HEK293 (cell line): Measurements from ENCODE around the gene CLCN2.

ENCODE experiments used
- CTCF ChIA-PET: fragments of 350-600 bp; formaldehyde crosslinking; extraction: SDS; loops from one replicate; lab custom pipeline; 2021; ENCODE audit warnings: antibody characterized with exemption; lab: Yijun Ruan, JAX
- POLR2A ChIA-PET: fragments of 300-600 bp; formaldehyde crosslinking; extraction: SDS; loops from one replicate; lab custom pipeline; 2020; ENCODE audit warnings: antibody characterized with exemption, inconsistent platforms; lab: Yijun Ruan, JAX
- H3K27ac ChIP-seq: fragments of 200-500 bp; sonication (Bioruptor generic); 2 replicates; pipeline ENCODE4 v1.5.1; 2014; ENCODE audit warnings: low read depth, low read length, control low read depth, inconsistent platforms; ENCODE audit errors: extremely low read depth
- H3K36me3 ChIP-seq, 2 experiments: fragments of 200-500 bp in 1 of 2; sonication (Bioruptor generic) in 1 of 2; 1 replicate in 1 of 2; 2 replicates in 1 of 2; pipeline ENCODE4 v1.5.1; 2014 to 2017; ENCODE audit warnings: inconsistent platforms in 2 of 2, low read length in 2 of 2; ENCODE audit not compliant: control insufficient read depth in 2 of 2, insufficient read depth in 1 of 2
- H3K4me1 ChIP-seq: fragments of 200-500 bp; sonication (Bioruptor generic); 2 replicates; pipeline ENCODE4 v1.5.1; 2014; ENCODE audit warnings: mild to moderate bottlenecking, low read length, inconsistent platforms; ENCODE audit not compliant: control insufficient read depth, insufficient read depth
- H3K4me3 ChIP-seq: 2 replicates; pipeline ENCODE4 v1.5.1; 2011; ENCODE audit warnings: low read depth, mild to moderate bottlenecking, control low read depth, low read length, moderate library complexity
- H3K9me3 ChIP-seq: fragments of 200-500 bp; sonication (Bioruptor generic); 2 replicates; pipeline ENCODE4 v1.5.1; 2014; ENCODE audit warnings: low read depth, low read length, inconsistent platforms; ENCODE audit not compliant: control insufficient read depth, insufficient read depth
- GFI1B ChIP-seq: fragments of 450-650 bp; formaldehyde crosslinking; IDR thresholded peaks from 2 replicates; pipeline ENCODE4 v1.5.1; 2016; ENCODE audit warnings: missing biosample characterization, missing genetic modification characterization
- GLI2 ChIP-seq: fragments of 450-650 bp; formaldehyde crosslinking; IDR thresholded peaks from 2 replicates; pipeline ENCODE4; 2017; ENCODE audit warnings: missing biosample characterization, missing genetic modification characterization, low read depth, borderline replicate concordance
- HOXC10 ChIP-seq: sonication (generic); formaldehyde crosslinking; IDR thresholded peaks from 2 replicates; pipeline ENCODE4 v1.8.1; 2023; ENCODE audit warnings: mild to moderate bottlenecking, missing genetic modification reagents
- KLF16 ChIP-seq: fragments of 450-650 bp; formaldehyde crosslinking; IDR thresholded peaks from 2 replicates; pipeline ENCODE4 v1.5.1; 2017; ENCODE audit warnings: missing biosample characterization, missing genetic modification characterization
- KLF9 ChIP-seq: fragments of 450-650 bp; formaldehyde crosslinking; IDR thresholded peaks from 2 replicates; pipeline ENCODE4 v1.5.1; 2016; ENCODE audit warnings: missing biosample characterization, missing genetic modification characterization, low read depth
- PRDM1 ChIP-seq: fragments of 450-650 bp; formaldehyde crosslinking; IDR thresholded peaks from 2 replicates; pipeline ENCODE4; 2016; ENCODE audit warnings: missing biosample characterization, missing genetic modification characterization
- ZBTB1 ChIP-seq: fragments of 450-650 bp; formaldehyde crosslinking; IDR thresholded peaks from 2 replicates; pipeline ENCODE4 v1.5.1; 2016; ENCODE audit warnings: missing biosample characterization, missing genetic modification characterization
- ZFHX2 ChIP-seq: fragments of 450-650 bp; formaldehyde crosslinking; conservative IDR thresholded peaks from 2 replicates; pipeline ENCODE4 v1.5.1; 2016; ENCODE audit warnings: missing biosample characterization, missing genetic modification characterization
- ZFP3 ChIP-seq: fragments of 450-650 bp; formaldehyde crosslinking; IDR thresholded peaks from 2 replicates; pipeline ENCODE4 v1.5.1; 2016; ENCODE audit warnings: low read depth, missing biosample characterization, missing genetic modification characterization
- ZNF121 ChIP-seq: fragments of 450-650 bp; formaldehyde crosslinking; IDR thresholded peaks from 2 replicates; pipeline ENCODE4 v1.5.1; 2016; ENCODE audit warnings: missing biosample characterization, missing genetic modification characterization
- ZNF146 ChIP-seq: fragments of 450-650 bp; formaldehyde crosslinking; IDR thresholded peaks from 2 replicates; pipeline ENCODE4 v1.5.1; 2016; ENCODE audit warnings: missing biosample characterization, missing genetic modification characterization
- ZNF157 ChIP-seq: fragments of 450-650 bp; formaldehyde crosslinking; IDR thresholded peaks from 2 replicates; pipeline ENCODE4 v1.5.1; 2016; ENCODE audit warnings: missing biosample characterization, missing genetic modification characterization
- ZNF211 ChIP-seq: fragments of 450-650 bp; formaldehyde crosslinking; IDR thresholded peaks from 2 replicates; pipeline ENCODE4 v1.5.1; 2016; ENCODE audit warnings: low read depth, missing biosample characterization, missing genetic modification characterization
- ZNF292 ChIP-seq: fragments of 450-650 bp; formaldehyde crosslinking; IDR thresholded peaks from 2 replicates; pipeline ENCODE4 v1.5.1; 2016; ENCODE audit warnings: low read depth, missing biosample characterization, missing genetic modification characterization, borderline replicate concordance
- ZNF433 ChIP-seq: fragments of 450-650 bp; formaldehyde crosslinking; IDR thresholded peaks from 2 replicates; pipeline ENCODE4 v1.5.1; 2016; ENCODE audit warnings: missing biosample characterization, missing genetic modification characterization, low read depth
- ZNF510 ChIP-seq: fragments of 450-650 bp; formaldehyde crosslinking; IDR thresholded peaks from 2 replicates; pipeline ENCODE4 v1.5.1; 2018; ENCODE audit warnings: mild to moderate bottlenecking, missing genetic modification characterization, missing biosample characterization; ENCODE audit not compliant: insufficient replicate concordance
- ZNF514 ChIP-seq: fragments of 450-650 bp; formaldehyde crosslinking; IDR thresholded peaks from 2 replicates; pipeline ENCODE4 v1.5.1; 2016; ENCODE audit warnings: missing biosample characterization, missing genetic modification characterization
- ZNF521 ChIP-seq: fragments of 450-650 bp; formaldehyde crosslinking; IDR thresholded peaks from 2 replicates; pipeline ENCODE4 v1.5.1; 2017; ENCODE audit warnings: missing biosample characterization, mild to moderate bottlenecking, missing genetic modification characterization
- ZNF529 ChIP-seq: fragments of 450-650 bp; formaldehyde crosslinking; IDR thresholded peaks from 2 replicates; pipeline ENCODE4 v1.5.1; 2017; ENCODE audit warnings: missing genetic modification characterization, missing biosample characterization; ENCODE audit not compliant: insufficient replicate concordance
- ZNF596 ChIP-seq: fragments of 450-650 bp; IDR thresholded peaks from 2 replicates; pipeline ENCODE4 v1.5.0; 2018; ENCODE audit warnings: missing biosample characterization, mild to moderate bottlenecking, missing genetic modification characterization, moderate library complexity
- ZNF600 ChIP-seq: fragments of 450-650 bp; formaldehyde crosslinking; IDR thresholded peaks from 2 replicates; pipeline ENCODE4 v1.5.1; 2016; ENCODE audit warnings: missing biosample characterization, missing genetic modification characterization
- ZNF610 ChIP-seq: fragments of 450-650 bp; formaldehyde crosslinking; IDR thresholded peaks from 2 replicates; pipeline ENCODE4 v1.5.1; 2016; ENCODE audit warnings: missing biosample characterization, missing genetic modification characterization, borderline replicate concordance
- ZNF623 ChIP-seq: fragments of 450-650 bp; formaldehyde crosslinking; IDR thresholded peaks from 2 replicates; pipeline ENCODE4 v1.5.1; 2016; ENCODE audit warnings: missing biosample characterization, missing genetic modification characterization
- ZNF626 ChIP-seq: fragments of 450-650 bp; sonication (Bioruptor Pico); formaldehyde crosslinking; IDR thresholded peaks from 2 replicates; pipeline ENCODE4 v1.5.1; 2018; ENCODE audit warnings: missing biosample characterization, missing genetic modification characterization, inconsistent platforms
- ZNF701 ChIP-seq: fragments of 450-650 bp; formaldehyde crosslinking; IDR thresholded peaks from 2 replicates; pipeline ENCODE4 v1.5.1; 2016; ENCODE audit warnings: missing biosample characterization, missing genetic modification characterization
- ZNF830 ChIP-seq: fragments of 450-650 bp; IDR thresholded peaks from 2 replicates; pipeline ENCODE4 v1.5.0; 2018; ENCODE audit warnings: missing biosample characterization, missing genetic modification characterization, low read depth, mild to moderate bottlenecking, moderate library complexity
- ZSCAN23 ChIP-seq: fragments of 450-650 bp; formaldehyde crosslinking; IDR thresholded peaks from 2 replicates; pipeline ENCODE4 v1.5.1; 2016; ENCODE audit warnings: missing biosample characterization, missing genetic modification characterization
- TF ChIP-seq, protein P1 (sequence below): fragments of 450-650 bp; formaldehyde crosslinking; IDR thresholded peaks from 2 replicates; pipeline ENCODE4 v1.5.1; 2016; ENCODE audit warnings: missing biosample characterization, missing genetic modification characterization
- TF ChIP-seq, protein P2 (sequence below): fragments of 450-650 bp; formaldehyde crosslinking; IDR thresholded peaks from 2 replicates; pipeline ENCODE4 v1.5.1; 2016; ENCODE audit warnings: missing biosample characterization, missing genetic modification characterization
- TF ChIP-seq, protein P3 (sequence below): fragments of 450-650 bp; formaldehyde crosslinking; IDR thresholded peaks from 2 replicates; pipeline ENCODE4 v1.5.1; 2016; ENCODE audit warnings: missing biosample characterization, missing genetic modification characterization
- TF ChIP-seq, protein P4 (sequence below): fragments of 450-650 bp; formaldehyde crosslinking; IDR thresholded peaks from 2 replicates; pipeline ENCODE4 v1.5.1; 2016; ENCODE audit warnings: missing biosample characterization, missing genetic modification characterization

The CLCN2 gene

DNA sequence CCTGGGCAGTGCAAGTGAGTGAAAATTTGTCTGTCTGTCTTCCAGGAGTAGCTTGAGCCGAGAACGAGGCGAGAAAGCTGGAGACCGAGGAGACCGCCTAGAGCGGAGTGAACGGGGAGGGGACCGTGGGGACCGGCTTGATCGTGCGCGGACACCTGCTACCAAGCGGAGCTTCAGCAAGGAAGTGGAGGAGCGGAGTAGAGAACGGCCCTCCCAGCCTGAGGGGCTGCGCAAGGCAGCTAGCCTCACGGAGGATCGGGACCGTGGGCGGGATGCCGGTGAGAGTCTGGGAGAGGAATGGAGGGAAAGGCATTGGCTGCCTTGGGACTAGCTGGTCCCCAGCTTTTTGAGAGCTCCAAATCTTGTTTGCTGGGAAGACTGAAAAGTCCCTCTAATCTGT is 34.2 kb downstream of the CLCN2 start:
- POLR2A ChIA-PET, result interaction anchor here (1.2 kb wide), 1 partner anchor 24 kb away, joined by 3 read pairs; no protein-coding TSS in a partner anchor
- TF ChIP-seq PRDM1 (0 out of 2 replicates have a peak, but pooled peaks have one; percentile 29), GLI2 (no peak), ZSCAN23 (tag by site-specific recombination) (no peak), ZFHX2 (tag by site-specific recombination) (peak; percentile 15; the same call in 1 of the 2 replicates), KLF9 (tag by site-specific recombination) (no peak), ZNF211 (tag by site-specific recombination) (no peak), ZNF146 (tag by site-specific recombination) (no peak), ZNF830 (tag by site-specific recombination) (no peak), ZNF529 (no peak), ZNF600 (tag by site-specific recombination) (no peak), ZNF121 (no peak), GFI1B (tag by site-specific recombination) (no peak)
- H3K36me3 ChIP-seq, result peaks cover 36 to 99% of the 10 kb centered on the region in 2 experiments
- CTCF ChIA-PET, result no interaction called here
- H3K27ac ChIP-seq, result no peak overlapping the region
- H3K9me3 ChIP-seq, result no peaks in the 10 kb centered on the region
- no peak overlapping the region for H3K4me3 ChIP-seq
- no peaks in the 10 kb centered on the region for H3K4me1 ChIP-seq

DNA sequence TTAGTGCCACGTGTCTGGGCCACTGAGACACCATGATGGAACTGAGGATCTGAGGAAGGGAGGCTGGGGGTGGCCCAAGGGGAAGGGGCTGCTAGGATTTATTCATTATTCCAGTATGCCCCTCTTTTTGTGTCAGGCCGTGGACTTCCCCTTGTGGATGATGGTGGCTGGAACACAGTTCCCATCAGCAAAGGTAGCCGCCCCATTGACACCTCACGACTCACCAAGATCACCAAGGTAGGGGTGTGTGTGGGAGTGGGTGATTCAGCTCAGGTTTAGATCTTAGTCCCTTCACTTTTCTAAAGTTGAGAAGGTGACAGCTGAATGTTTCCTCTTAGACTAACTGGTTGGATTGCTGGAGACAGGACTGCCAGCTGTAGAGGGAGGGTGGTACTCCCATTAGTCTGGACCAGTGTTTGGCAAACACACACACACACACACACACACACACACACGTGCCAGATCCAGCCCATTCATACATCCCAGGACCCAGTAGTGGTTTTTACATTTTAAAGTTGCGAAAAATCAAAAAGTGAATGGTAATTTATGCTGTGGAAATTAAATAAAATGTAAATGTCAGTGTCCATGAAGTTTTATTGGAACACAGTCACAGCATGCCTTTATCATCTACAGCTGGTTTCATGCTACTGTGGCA is 35.6 kb downstream of the CLCN2 start:
- ChIA-PET CTCF (interaction anchor here (0.7 kb wide), 1 partner anchor 1497 kb away, joined by 3 read pairs; no protein-coding TSS in a partner anchor), POLR2A (interaction anchor here (1.3 kb wide), 1 partner anchor 10 kb away, joined by 3 read pairs; no protein-coding TSS in a partner anchor)
- TF ChIP-seq ZNF292 (tag by site-specific recombination), result no peak
- no peak for TF ChIP-seq HOXC10 (CRISPR knock-in tag)
- TF ChIP-seq, protein P1, sequence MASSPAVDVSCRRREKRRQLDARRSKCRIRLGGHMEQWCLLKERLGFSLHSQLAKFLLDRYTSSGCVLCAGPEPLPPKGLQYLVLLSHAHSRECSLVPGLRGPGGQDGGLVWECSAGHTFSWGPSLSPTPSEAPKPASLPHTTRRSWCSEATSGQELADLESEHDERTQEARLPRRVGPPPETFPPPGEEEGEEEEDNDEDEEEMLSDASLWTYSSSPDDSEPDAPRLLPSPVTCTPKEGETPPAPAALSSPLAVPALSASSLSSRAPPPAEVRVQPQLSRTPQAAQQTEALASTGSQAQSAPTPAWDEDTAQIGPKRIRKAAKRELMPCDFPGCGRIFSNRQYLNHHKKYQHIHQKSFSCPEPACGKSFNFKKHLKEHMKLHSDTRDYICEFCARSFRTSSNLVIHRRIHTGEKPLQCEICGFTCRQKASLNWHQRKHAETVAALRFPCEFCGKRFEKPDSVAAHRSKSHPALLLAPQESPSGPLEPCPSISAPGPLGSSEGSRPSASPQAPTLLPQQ, result no peak
- TF ChIP-seq, protein P2, sequence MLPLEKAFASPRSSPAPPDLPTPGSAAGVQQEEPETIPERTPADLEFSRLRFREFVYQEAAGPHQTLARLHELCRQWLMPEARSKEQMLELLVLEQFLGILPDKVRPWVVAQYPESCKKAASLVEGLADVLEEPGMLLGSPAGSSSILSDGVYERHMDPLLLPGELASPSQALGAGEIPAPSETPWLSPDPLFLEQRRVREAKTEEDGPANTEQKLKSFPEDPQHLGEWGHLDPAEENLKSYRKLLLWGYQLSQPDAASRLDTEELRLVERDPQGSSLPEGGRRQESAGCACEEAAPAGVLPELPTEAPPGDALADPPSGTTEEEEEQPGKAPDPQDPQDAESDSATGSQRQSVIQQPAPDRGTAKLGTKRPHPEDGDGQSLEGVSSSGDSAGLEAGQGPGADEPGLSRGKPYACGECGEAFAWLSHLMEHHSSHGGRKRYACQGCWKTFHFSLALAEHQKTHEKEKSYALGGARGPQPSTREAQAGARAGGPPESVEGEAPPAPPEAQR (tag by site-specific recombination), result no peak
- no peak for TF ChIP-seq ZNF510
- no peak for TF ChIP-seq ZNF596 (tag by site-specific recombination)
- no peak for TF ChIP-seq ZNF433 (tag by site-specific recombination)
- TF ChIP-seq ZNF626 (tag by site-specific recombination), result no peak
- no peak for TF ChIP-seq ZNF701 (tag by site-specific recombination)
- TF ChIP-seq KLF16 (tag by site-specific recombination), result no peak
- no peak for TF ChIP-seq ZFHX2 (tag by site-specific recombination)
- TF ChIP-seq ZNF514 (tag by site-specific recombination), result no peak
- TF ChIP-seq, protein P3, sequence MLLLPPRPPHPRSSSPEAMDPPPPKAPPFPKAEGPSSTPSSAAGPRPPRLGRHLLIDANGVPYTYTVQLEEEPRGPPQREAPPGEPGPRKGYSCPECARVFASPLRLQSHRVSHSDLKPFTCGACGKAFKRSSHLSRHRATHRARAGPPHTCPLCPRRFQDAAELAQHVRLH, result no peak
- no peak for TF ChIP-seq ZNF521 (tag by site-specific recombination)
- TF ChIP-seq ZNF610 (tag by site-specific recombination), result no peak
- TF ChIP-seq, protein P4, sequence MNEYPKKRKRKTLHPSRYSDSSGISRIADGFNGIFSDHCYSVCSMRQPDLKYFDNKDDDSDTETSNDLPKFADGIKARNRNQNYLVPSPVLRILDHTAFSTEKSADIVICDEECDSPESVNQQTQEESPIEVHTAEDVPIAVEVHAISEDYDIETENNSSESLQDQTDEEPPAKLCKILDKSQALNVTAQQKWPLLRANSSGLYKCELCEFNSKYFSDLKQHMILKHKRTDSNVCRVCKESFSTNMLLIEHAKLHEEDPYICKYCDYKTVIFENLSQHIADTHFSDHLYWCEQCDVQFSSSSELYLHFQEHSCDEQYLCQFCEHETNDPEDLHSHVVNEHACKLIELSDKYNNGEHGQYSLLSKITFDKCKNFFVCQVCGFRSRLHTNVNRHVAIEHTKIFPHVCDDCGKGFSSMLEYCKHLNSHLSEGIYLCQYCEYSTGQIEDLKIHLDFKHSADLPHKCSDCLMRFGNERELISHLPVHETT, result no peak
- TF ChIP-seq ZBTB1 (tag by site-specific recombination), result no peak
- TF ChIP-seq ZNF623 (tag by site-specific recombination), result no peak
- TF ChIP-seq ZFP3 (tag by site-specific recombination), result no peak
- no peak for TF ChIP-seq ZNF157 (tag by site-specific recombination)
- H3K27ac ChIP-seq, result no peak overlapping the region
- H3K4me3 ChIP-seq, result no peak overlapping the region
- no peaks in the 10 kb centered on the region for H3K4me1 ChIP-seq
- H3K36me3 ChIP-seq, result peaks cover 35 to 99% of the 10 kb centered on the region in 2 experiments
- H3K9me3 ChIP-seq, result no peaks in the 10 kb centered on the region
